SK-N-SH treated with all-trans-retinoic acid at 6 μM for 48 hours (cell line): Measurements from ENCODE around the gene TASP1.

ENCODE experiments used
- ATAC-seq: fragments of 200-7000 bp; cut with Tn5 transposase; 3 replicates; pipeline ENCODE4 v1.9.1; 2020; ENCODE audit warnings: mild to moderate bottlenecking, moderate library complexity
- ARNTL ChIP-seq: fragments of 450-650 bp; formaldehyde crosslinking; IDR thresholded peaks from 2 replicates; pipeline ENCODE4 v1.5.0; 2020; ENCODE audit warnings: low read depth, mild to moderate bottlenecking, moderate library complexity, borderline replicate concordance
- BACH2 ChIP-seq: fragments of 250-450 bp; sonication (Bioruptor Pico); IDR thresholded peaks from 2 replicates; pipeline ENCODE4 v1.9.0; 2021; ENCODE audit warnings: mild to moderate bottlenecking, borderline replicate concordance
- CSDC2 ChIP-seq: fragments of 250-450 bp; sonication (Bioruptor Pico); IDR thresholded peaks from 2 replicates; pipeline ENCODE4 v1.5.0; 2020; ENCODE audit warnings: mild to moderate bottlenecking, moderate library complexity
- ESRRG ChIP-seq: fragments of 250-450 bp; sonication (Bioruptor Pico); IDR thresholded peaks from 2 replicates; pipeline ENCODE4 v1.6.1; 2021; ENCODE audit warnings: mild to moderate bottlenecking
- GLIS3 ChIP-seq: fragments of 250-450 bp; sonication (Bioruptor Pico); IDR thresholded peaks from 2 replicates; pipeline ENCODE4 v1.5.0; 2020; ENCODE audit warnings: mild to moderate bottlenecking, moderate library complexity
- ISL1 ChIP-seq: fragments of 250-450 bp; sonication (Bioruptor Pico); IDR thresholded peaks from 2 replicates; pipeline ENCODE4 v2.1.2; 2022; ENCODE audit warnings: mild to moderate bottlenecking, moderate library complexity
- OSR1 ChIP-seq: fragments of 250-450 bp; sonication (Bioruptor Pico); IDR thresholded peaks from 2 replicates; pipeline ENCODE4 v1.8.0; 2022; ENCODE audit warnings: moderate library complexity, mild to moderate bottlenecking, inconsistent platforms
- PPARA ChIP-seq: fragments of 250-450 bp; sonication (Bioruptor Pico); IDR thresholded peaks from 2 replicates; pipeline ENCODE4 v1.5.0; 2020; ENCODE audit warnings: mild to moderate bottlenecking, borderline replicate concordance
- RARB ChIP-seq: fragments of 250-450 bp; sonication (Bioruptor Pico); IDR thresholded peaks from 2 replicates; pipeline ENCODE4 v1.8.0; 2021; ENCODE audit warnings: mild to moderate bottlenecking, moderate library complexity
- SNAI2 ChIP-seq: fragments of 250-450 bp; sonication (Bioruptor Pico); IDR thresholded peaks from 2 replicates; pipeline ENCODE4 v1.5.0; 2020; ENCODE audit warnings: mild to moderate bottlenecking, moderate library complexity
- TCF4 ChIP-seq: fragments of 250-450 bp; sonication (Bioruptor Pico); IDR thresholded peaks from 2 replicates; pipeline ENCODE4 v1.8.0; 2021; ENCODE audit warnings: mild to moderate bottlenecking, moderate library complexity, borderline replicate concordance
- TOX ChIP-seq: fragments of 250-450 bp; sonication (Bioruptor Pico); IDR thresholded peaks from 2 replicates; pipeline ENCODE4 v1.8.0; 2021; ENCODE audit warnings: mild to moderate bottlenecking, moderate library complexity, borderline replicate concordance
- ZC3H10 ChIP-seq: fragments of 250-450 bp; sonication (Bioruptor Pico); IDR thresholded peaks from 2 replicates; pipeline ENCODE4 v1.5.1; 2021; ENCODE audit warnings: mild to moderate bottlenecking, moderate library complexity
- ZFP3 ChIP-seq: fragments of 250-450 bp; sonication (Bioruptor Pico); IDR thresholded peaks from 2 replicates; pipeline ENCODE4 v1.5.0; 2020; ENCODE audit warnings: mild to moderate bottlenecking, moderate library complexity
- ZFP30 ChIP-seq: fragments of 450-650 bp; formaldehyde crosslinking; IDR thresholded peaks from 2 replicates; pipeline ENCODE4 v1.5.0; 2022; ENCODE audit warnings: mild to moderate bottlenecking, moderate library complexity
- ZNF565 ChIP-seq: fragments of 450-650 bp; formaldehyde crosslinking; conservative IDR thresholded peaks from 2 replicates; pipeline ENCODE4 v1.5.0; 2020; ENCODE audit warnings: low read depth, mild to moderate bottlenecking, moderate library complexity
- ZNF70 ChIP-seq: fragments of 450-650 bp; formaldehyde crosslinking; IDR thresholded peaks from 2 replicates; pipeline ENCODE4 v1.5.0; 2020; ENCODE audit warnings: mild to moderate bottlenecking, moderate library complexity
- ZNF8 ChIP-seq: fragments of 450-650 bp; formaldehyde crosslinking; IDR thresholded peaks from 2 replicates; pipeline ENCODE4 v1.5.0; 2020; ENCODE audit warnings: mild to moderate bottlenecking, moderate library complexity
- TF ChIP-seq, protein P1 (sequence below): fragments of 250-450 bp; sonication (Bioruptor Pico); IDR thresholded peaks from 2 replicates; pipeline ENCODE4 v1.8.0; 2020; ENCODE audit warnings: mild to moderate bottlenecking, moderate library complexity, borderline replicate concordance
- TF ChIP-seq, protein P2 (sequence below): fragments of 250-450 bp; sonication (Bioruptor Pico); IDR thresholded peaks from 2 replicates; pipeline ENCODE4 v1.8.0; 2021; ENCODE audit warnings: low read depth, mild to moderate bottlenecking, moderate library complexity, borderline replicate concordance
- TF ChIP-seq, protein P3 (sequence below): fragments of 250-450 bp; sonication (Bioruptor Pico); IDR thresholded peaks from 2 replicates; pipeline ENCODE4 v1.5.1; 2021; ENCODE audit warnings: mild to moderate bottlenecking, moderate library complexity

TASP1 gene

DNA sequence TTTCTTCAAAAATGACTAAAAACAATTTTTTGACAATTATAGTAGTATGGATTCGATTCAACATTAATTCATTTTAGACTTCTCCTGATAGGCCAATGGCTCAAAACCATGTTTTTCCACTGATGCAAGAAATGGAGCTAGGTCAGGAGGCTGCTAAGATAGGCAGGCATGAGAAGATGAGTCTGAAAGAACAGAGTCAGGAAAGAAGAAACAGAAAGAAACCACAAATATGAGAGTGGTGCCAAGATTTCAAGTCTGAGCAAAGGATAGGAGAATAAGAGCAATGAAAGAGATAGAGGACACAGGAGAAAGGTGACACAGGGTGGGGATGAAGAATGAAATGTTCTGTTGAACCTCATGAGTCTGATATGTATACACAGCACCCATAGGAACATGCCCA is 112.2 kb downstream of the TASP1 start (continued):
- TF ChIP-seq, protein P1, sequence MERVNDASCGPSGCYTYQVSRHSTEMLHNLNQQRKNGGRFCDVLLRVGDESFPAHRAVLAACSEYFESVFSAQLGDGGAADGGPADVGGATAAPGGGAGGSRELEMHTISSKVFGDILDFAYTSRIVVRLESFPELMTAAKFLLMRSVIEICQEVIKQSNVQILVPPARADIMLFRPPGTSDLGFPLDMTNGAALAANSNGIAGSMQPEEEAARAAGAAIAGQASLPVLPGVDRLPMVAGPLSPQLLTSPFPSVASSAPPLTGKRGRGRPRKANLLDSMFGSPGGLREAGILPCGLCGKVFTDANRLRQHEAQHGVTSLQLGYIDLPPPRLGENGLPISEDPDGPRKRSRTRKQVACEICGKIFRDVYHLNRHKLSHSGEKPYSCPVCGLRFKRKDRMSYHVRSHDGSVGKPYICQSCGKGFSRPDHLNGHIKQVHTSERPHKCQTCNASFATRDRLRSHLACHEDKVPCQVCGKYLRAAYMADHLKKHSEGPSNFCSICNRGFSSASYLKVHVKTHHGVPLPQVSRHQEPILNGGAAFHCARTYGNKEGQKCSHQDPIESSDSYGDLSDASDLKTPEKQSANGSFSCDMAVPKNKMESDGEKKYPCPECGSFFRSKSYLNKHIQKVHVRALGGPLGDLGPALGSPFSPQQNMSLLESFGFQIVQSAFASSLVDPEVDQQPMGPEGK (CRISPR knock-in tag): no peak
- TF ChIP-seq ZNF70: no peak
- TF ChIP-seq ARNTL (CRISPR knock-in tag): no peak
- TF ChIP-seq TCF4 (CRISPR knock-in tag): no peak
- TF ChIP-seq TOX: no peak
- no peak for TF ChIP-seq ZNF8 (CRISPR knock-in tag)
- no peak for TF ChIP-seq ZFP30 (CRISPR knock-in tag)
- TF ChIP-seq, protein P2, sequence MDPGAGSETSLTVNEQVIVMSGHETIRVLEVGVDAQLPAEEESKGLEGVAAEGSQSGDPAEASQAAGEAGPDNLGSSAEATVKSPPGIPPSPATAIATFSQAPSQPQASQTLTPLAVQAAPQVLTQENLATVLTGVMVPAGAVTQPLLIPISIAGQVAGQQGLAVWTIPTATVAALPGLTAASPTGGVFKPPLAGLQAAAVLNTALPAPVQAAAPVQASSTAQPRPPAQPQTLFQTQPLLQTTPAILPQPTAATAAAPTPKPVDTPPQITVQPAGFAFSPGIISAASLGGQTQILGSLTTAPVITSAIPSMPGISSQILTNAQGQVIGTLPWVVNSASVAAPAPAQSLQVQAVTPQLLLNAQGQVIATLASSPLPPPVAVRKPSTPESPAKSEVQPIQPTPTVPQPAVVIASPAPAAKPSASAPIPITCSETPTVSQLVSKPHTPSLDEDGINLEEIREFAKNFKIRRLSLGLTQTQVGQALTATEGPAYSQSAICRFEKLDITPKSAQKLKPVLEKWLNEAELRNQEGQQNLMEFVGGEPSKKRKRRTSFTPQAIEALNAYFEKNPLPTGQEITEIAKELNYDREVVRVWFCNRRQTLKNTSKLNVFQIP (CRISPR knock-in tag): no peak
- TF ChIP-seq RARB: no peak
- TF ChIP-seq SNAI2 (CRISPR knock-in tag): no peak
- no peak for TF ChIP-seq ZC3H10 (CRISPR knock-in tag)
- TF ChIP-seq CSDC2 (CRISPR knock-in tag): no peak
- no peak for TF ChIP-seq ZNF565 (CRISPR knock-in tag)
- no peak for TF ChIP-seq PPARA (CRISPR knock-in tag)
- no peak for TF ChIP-seq ISL1 (CRISPR knock-in tag)
- no peak for TF ChIP-seq ZFP3 (CRISPR knock-in tag)
- TF ChIP-seq ESRRG: no peak

DNA sequence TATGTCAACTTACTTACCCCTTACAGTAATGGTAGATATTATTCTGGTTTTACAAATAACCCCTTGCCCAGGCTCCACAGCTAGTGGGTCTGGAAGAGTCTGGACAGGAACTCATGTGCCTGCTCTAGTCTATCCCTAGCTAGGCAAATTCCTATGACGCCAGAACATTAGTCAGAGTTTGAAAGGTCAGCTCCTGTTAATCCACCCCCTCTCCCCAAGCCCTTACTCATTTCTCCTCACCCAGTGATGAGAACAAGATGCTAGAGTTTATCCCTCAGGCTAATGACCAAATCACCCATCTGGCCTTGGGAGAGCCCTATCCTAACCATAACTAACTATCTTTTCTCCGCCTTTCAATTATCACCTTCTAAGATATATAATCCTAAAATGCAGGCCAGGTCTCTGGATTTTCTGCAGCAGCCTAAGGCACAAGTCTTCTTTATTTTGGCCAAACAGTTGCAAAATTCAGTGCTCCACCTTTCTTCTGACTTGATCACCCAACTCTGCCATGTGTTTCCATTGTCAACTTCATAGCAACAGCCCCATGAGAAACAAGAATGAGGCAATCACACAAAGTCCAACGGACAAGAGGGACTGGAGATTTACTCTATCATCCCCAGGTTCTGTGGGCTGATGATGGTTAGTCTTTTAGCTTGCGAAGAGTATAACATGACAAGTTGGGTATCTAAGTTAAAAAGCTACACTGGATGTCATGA is 113.3 kb downstream of the TASP1 start:
- peak; percentile 87 for ATAC-seq
- no peak for TF ChIP-seq ZFP3 (CRISPR knock-in tag)
- TF ChIP-seq GLIS3: no peak
- TF ChIP-seq ZNF8 (CRISPR knock-in tag): no peak
- TF ChIP-seq, protein P3, sequence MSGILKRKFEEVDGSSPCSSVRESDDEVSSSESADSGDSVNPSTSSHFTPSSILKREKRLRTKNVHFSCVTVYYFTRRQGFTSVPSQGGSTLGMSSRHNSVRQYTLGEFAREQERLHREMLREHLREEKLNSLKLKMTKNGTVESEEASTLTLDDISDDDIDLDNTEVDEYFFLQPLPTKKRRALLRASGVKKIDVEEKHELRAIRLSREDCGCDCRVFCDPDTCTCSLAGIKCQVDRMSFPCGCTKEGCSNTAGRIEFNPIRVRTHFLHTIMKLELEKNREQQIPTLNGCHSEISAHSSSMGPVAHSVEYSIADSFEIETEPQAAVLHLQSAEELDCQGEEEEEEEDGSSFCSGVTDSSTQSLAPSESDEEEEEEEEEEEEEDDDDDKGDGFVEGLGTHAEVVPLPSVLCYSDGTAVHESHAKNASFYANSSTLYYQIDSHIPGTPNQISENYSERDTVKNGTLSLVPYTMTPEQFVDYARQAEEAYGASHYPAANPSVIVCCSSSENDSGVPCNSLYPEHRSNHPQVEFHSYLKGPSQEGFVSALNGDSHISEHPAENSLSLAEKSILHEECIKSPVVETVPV: no peak
- TF ChIP-seq TCF4 (CRISPR knock-in tag): no peak
- TF ChIP-seq OSR1 (CRISPR knock-in tag): no peak
- no peak for TF ChIP-seq RARB
- TF ChIP-seq, protein P1 (CRISPR knock-in tag): no peak
- no peak for TF ChIP-seq ZNF70

DNA sequence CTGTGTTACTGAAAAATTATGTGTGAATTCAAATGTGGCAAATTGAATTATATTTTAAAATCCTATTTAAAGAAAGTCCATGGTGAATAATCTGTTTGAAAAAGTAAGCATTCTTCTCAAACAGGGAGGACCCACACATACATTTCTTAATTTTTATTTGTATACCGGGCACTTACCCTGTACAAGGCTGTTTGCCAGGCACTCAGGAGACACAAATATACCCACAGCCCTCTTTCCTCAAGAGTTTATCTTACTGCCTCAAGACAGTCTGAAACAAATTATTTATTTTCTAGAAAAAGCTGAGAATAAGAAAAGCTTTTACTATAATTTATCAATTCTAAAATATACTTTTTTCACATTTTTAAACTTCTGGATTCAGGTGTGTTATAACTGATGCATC is 114.4 kb downstream of the TASP1 start:
- no peak for ATAC-seq
- TF ChIP-seq BACH2 (CRISPR knock-in tag): no peak
- TF ChIP-seq, protein P3: no peak
- TF ChIP-seq ISL1 (CRISPR knock-in tag): no peak
- no peak for TF ChIP-seq ZNF70
- TF ChIP-seq PPARA (CRISPR knock-in tag): no peak
- TF ChIP-seq, protein P1 (CRISPR knock-in tag): no peak
- TF ChIP-seq ZFP3 (CRISPR knock-in tag): no peak
- no peak for TF ChIP-seq TOX
- no peak for TF ChIP-seq RARB
- TF ChIP-seq ZFP30 (CRISPR knock-in tag): no peak
- no peak for TF ChIP-seq CSDC2 (CRISPR knock-in tag)
- TF ChIP-seq SNAI2 (CRISPR knock-in tag): no peak
- TF ChIP-seq OSR1 (CRISPR knock-in tag): no peak
